22Rv1 (cell line): ENCODE data around the gene SCGB2A2.

Experiments
- ZFX ChIP-seq: fragments of 450-650 bp; IDR thresholded peaks from 2 replicates; pipeline ENCODE4 v1.6.1; 2017; ENCODE audit warnings: antibody characterized with exemption, borderline replicate concordance
- TF ChIP-seq, protein P1 (sequence below): fragments of 450-650 bp; IDR thresholded peaks from 2 replicates; pipeline ENCODE4 v1.5.1; 2017; ENCODE audit warnings: mild to moderate bottlenecking

- TF ChIP-seq, protein P1, sequence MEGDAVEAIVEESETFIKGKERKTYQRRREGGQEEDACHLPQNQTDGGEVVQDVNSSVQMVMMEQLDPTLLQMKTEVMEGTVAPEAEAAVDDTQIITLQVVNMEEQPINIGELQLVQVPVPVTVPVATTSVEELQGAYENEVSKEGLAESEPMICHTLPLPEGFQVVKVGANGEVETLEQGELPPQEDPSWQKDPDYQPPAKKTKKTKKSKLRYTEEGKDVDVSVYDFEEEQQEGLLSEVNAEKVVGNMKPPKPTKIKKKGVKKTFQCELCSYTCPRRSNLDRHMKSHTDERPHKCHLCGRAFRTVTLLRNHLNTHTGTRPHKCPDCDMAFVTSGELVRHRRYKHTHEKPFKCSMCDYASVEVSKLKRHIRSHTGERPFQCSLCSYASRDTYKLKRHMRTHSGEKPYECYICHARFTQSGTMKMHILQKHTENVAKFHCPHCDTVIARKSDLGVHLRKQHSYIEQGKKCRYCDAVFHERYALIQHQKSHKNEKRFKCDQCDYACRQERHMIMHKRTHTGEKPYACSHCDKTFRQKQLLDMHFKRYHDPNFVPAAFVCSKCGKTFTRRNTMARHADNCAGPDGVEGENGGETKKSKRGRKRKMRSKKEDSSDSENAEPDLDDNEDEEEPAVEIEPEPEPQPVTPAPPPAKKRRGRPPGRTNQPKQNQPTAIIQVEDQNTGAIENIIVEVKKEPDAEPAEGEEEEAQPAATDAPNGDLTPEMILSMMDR: no peak
- TF ChIP-seq ZFX: no peak
Measured at GRCh38 chr11:62273789-62274275, 3.9 kb downstream of the SCGB2A2 start.
